ENCODE measurements around the gene JOSD1. TPM values are rescaled to one million over a fixed set of nuclear protein-coding genes. Genes with fewer than 3 reads are reported as not detected.

Gene JOSD1
- polyA plus RNA-seq, 1 donor: 37.2 TPM

GRCh38 chr22:38732251-38732815 lies 31.6 kb upstream of the JOSD1 start:
- no peak for DNase-seq

- DNase-seq: no peak
Observed at GRCh38 chr22:38731703-38732161, 31.0 kb upstream of the JOSD1 start.

- no peak for DNase-seq
Observed at GRCh38 chr22:38730411-38730871, 29.7 kb upstream of the JOSD1 start.

- DNase-seq: no peak
Observed at GRCh38 chr22:38729946-38730345, 29.2 kb upstream of the JOSD1 start.

- DNase-seq: no peak
Observed at GRCh38 chr22:38728871-38729796, 28.4 kb upstream of the JOSD1 start.

GRCh38 chr22:38727530-38728451 lies 27.0 kb upstream of the JOSD1 start:
- no peak for DNase-seq

GRCh38 chr22:38727123-38727522 lies 26.4 kb upstream of the JOSD1 start:
- no peak for DNase-seq

GRCh38 chr22:38725900-38726655 lies 25.3 kb upstream of the JOSD1 start:
- DNase-seq: no peak

GRCh38 chr22:38724926-38725571 lies 24.3 kb upstream of the JOSD1 start:
- no peak for DNase-seq

- DNase-seq: no peak
Observed at GRCh38 chr22:38724176-38724575, 23.4 kb upstream of the JOSD1 start.

- DNase-seq: no peak
Observed at GRCh38 chr22:38721551-38721950, 20.8 kb upstream of the JOSD1 start.

- DNase-seq: no peak
Observed at GRCh38 chr22:38720350-38720749, 19.6 kb upstream of the JOSD1 start.

- DNase-seq: no peak
Observed at GRCh38 chr22:38719196-38719595, 18.5 kb upstream of the JOSD1 start.

GRCh38 chr22:38718414-38718813 lies 17.7 kb upstream of the JOSD1 start:
- DNase-seq: no peak

- no peak for DNase-seq
Observed at GRCh38 chr22:38717244-38717643, 16.5 kb upstream of the JOSD1 start.

GRCh38 chr22:38716826-38717225 lies 16.1 kb upstream of the JOSD1 start:
- no peak for DNase-seq

GRCh38 chr22:38716271-38716670 lies 15.5 kb upstream of the JOSD1 start:
- DNase-seq: no peak

- no peak for DNase-seq
Observed at GRCh38 chr22:38715852-38716251, 15.1 kb upstream of the JOSD1 start.

GRCh38 chr22:38715176-38715764 lies 14.5 kb upstream of the JOSD1 start:
- DNase-seq: no peak

- no peak for DNase-seq
Observed at GRCh38 chr22:38713921-38714320, 13.2 kb upstream of the JOSD1 start.

Measured in hindlimb muscle (tissue), 1 donor.